EH (cell line): ENCODE measurements around the gene TTC34.

Experiments used
- DNase-seq: peaks from one replicate; pipeline ENCODE4 v3.0.0-alpha.2; 2015; ENCODE audit warnings: low read depth

The TTC34 gene

GRCh38 chr1:2623571-2624337 is 177.7 kb downstream of the TTC34 start:
- no peak for DNase-seq

DNA sequence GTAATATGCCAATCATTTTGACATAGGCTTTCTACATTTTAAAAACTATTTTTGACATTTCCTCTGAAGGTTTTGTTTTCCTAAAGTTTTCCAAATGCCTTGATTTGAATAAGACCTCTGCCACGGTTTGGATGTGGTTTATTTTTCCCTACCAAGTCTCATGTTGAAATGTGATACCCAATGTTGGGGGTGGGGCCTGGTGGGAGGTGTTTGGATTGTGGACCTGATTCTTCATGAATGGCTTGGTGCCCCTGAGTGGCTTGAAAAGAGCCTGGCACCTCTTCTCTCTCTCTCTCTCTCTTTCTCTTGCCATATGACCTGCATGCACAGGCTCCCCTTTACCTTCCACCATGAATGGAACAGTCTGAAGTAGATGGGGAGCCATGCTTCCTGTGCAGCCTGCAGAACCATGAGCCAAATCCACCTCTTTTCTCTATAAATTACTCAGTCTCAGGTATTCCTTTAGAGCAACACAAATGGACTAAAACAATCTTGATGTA is 183.5 kb downstream of the TTC34 start:
- no peak for DNase-seq

GRCh38 chr1:2614145-2614544 is 187.3 kb downstream of the TTC34 start:
- no peak for DNase-seq

GRCh38 chr1:2612591-2613365 is 188.7 kb downstream of the TTC34 start:
- no peak for DNase-seq

- DNase-seq, result no peak
Measured at GRCh38 chr1:2611621-2612437, 189.7 kb downstream of the TTC34 start.

DNA sequence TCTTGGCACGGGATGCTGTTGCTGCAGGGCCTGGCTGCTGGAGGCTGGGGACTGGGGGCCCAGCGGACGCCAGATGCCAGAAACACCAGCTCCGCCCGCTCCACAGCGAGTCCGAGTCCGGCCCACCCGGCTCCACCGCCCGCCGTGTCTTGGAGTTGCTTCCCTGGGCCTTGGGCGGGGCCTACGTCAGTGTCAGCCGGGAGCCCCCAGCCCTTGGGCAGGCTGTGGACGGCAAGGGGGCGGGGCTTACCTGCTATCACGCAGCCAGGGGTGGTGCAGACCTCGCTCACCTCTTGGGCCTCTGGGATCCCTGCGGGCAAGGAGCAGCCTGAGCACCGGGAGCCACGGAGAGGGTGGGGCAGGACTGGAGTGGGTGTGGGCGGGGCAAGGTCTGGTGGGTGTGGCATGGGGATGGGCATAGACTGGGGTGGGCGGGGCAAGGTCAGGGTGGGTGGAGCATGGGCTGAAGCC is 190.4 kb downstream of the TTC34 start:
- peak; percentile 26 for DNase-seq

GRCh38 chr1:2610036-2610959 is 191.2 kb downstream of the TTC34 start:
- DNase-seq, result no peak

GRCh38 chr1:2609319-2610035 is 192.0 kb downstream of the TTC34 start:
- DNase-seq, result no peak

DNA sequence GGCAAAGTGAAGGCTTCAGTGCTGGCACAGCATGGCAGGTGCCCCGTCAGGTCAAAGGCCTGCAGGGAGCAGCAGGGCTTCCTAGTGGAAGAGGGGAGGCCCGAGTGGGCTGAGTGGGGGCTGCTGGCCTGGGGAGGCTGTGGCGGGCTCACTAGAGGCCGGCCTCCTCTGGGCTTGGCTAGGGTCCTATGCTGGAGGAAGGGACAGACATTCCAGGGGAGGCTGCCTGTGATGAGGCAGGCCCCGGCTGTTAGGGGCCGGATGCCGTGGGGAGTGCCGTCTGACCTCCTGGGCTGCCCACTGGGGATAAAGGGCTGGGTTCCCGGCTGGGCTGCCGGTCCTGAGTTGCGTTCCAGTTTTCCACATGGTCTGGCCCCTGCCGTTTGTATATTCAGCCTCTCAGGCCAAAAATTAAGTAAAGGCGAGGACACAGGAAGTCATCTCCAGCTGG is 193.8 kb downstream of the TTC34 start:
- no peak for DNase-seq

DNA sequence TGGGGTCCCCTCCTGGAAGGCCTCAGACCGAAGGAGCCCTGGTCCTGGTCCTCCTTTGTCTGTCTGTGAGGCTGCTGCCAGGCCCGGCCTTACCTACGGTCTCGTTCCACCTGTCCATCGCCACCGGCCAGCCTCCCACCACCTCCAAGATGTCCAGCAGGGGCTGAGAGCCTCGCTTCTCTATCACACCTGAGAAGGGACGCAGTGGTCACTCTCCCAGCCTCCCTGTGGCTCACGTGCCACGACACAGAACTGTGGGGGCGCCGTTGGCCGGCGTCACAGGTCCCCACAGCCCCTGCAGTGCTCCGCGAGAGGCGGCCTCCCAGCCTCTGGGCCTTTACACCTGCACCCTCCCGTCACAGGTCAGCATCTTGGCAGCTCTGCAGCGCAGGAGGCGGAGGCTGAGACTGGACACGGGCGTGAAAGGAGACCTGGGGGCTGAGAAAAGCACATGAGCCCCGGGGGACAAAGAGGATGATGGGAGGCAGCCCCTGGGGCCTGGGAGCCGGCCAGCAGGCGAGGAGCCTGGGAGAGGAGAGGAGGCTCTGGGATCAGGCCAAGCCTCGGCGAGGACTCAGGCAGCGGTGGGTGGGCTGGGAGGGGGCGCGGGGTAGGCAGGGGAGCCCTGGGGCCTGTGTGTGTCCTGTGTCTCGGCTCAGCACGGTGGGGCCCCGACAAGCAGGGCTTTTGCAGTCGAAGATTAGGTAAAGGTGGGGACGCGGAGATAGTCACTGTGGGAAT is 194.4 kb downstream of the TTC34 start:
- DNase-seq, result no peak

GRCh38 chr1:2606396-2606880 is 195.1 kb downstream of the TTC34 start:
- DNase-seq, result no peak

GRCh38 chr1:2605509-2606395 is 195.7 kb downstream of the TTC34 start:
- no peak for DNase-seq

GRCh38 chr1:2604844-2605508 is 196.5 kb downstream of the TTC34 start:
- no peak for DNase-seq

DNA sequence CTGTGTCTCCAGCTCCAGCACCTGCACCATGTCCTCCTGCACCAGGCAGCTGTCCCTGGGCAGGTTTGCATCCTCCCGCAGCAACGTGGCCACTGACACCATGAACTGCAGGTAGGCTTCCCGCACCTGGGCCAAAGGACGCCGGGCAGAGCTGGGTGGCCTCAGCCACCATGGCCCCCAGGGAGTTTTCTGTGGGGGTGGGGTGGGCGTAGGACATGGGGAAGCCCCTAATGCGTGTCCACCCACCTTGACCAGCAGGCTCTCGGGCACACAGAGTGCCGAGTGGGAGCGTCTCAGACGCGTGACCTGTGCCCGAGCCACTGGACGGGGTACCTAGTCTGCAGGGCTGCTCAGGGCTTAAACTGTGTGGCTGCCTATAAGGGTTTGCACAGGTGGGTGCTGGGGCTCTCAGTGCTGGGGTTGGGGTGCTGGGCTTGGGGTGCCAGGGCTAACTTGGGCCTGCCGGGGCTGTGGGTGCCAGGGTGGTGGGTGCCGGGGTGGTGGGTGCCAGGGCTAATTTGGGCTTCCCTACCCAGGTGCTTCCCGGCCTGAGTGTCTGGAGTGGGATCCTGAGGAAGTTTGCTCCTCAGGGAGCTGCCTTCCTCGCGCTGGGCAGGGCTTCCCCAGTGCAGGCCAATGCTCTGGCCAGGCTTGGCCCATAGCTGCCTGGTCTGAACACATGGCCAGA is 197.2 kb downstream of the TTC34 start:
- DNase-seq, result no peak

DNA sequence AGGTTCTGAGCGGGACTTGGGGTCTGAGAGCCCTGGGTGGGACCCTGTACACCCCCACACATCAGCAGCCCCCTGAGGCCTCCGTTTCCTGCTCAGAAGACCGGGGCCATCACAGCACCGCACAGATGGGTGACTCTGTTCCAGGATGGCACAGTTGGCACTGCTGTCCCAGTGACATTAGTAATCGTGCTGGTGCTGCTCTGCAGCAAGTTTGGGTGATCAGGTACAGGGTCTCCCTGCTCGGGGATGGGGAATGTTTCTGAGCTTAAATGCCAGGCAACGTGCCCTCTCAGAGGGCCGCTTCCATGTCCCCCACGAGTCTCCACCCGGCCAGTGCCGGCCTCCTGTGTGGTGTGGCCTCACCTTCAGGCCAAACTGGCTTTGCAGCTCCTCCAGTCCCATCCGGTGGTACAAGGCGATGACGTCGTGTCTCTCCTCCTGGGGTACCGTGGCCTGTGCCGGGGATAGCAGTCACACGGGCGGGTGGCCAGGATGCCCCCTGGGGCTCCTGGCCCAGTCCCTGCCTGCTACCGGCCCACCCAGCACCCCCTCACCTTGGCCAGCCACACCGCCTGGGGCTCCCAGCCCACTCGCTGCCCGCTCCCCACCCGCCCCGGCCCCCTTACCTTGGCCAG is 197.9 kb downstream of the TTC34 start:
- no peak for DNase-seq

- DNase-seq, result no peak
Measured at GRCh38 chr1:2602866-2603520, 198.5 kb downstream of the TTC34 start.
